ENCODE measurements around the gene DDIT3.

- TF ChIP-seq POLR2AphosphoS5 (IDR thresholded peaks at IDR 0.05; ENCODE audit: low read depth, low read length) (no peak), TAF1 (IDR thresholded peaks at IDR 0.05; ENCODE audit: borderline replicate concordance, insufficient read depth, low read length) (no peak), REST (IDR thresholded peaks at IDR 0.05; ENCODE audit: insufficient read depth in 1 of 2, low read depth in 2 of 2, low read length in 2 of 2) (no peak), SIN3A (IDR thresholded peaks at IDR 0.05; ENCODE audit: borderline replicate concordance, insufficient read depth, low read length) (no peak), FOXP2 (optimal IDR thresholded peaks at IDR 0.05; ENCODE audit: borderline replicate concordance, extremely low read depth, extremely low read length, insufficient read depth) (no peak)
Observed at GRCh38 chr12:57472391-57472790, 47.9 kb downstream of the DDIT3 start.

All from PFSK-1 (cell line).